GM23248 (cell line): ENCODE measurements around the gene TET3.

Experiments used
- EZH2 ChIP-seq: fragments of 200-600 bp; sonication (generic); IDR thresholded peaks from 2 replicates; pipeline ENCODE4 v1.6.1; 2018; ENCODE audit warnings: antibody characterized with exemption, mild to moderate bottlenecking; ENCODE audit not compliant: insufficient read depth, poor library complexity, severe bottlenecking
- EZH2phosphoT487 ChIP-seq: fragments of 200-600 bp; sonication (generic); IDR thresholded peaks from 2 replicates; pipeline ENCODE4 v1.6.1; 2018; ENCODE audit warnings: antibody characterized with exemption, moderate library complexity, mild to moderate bottlenecking, low read depth; ENCODE audit not compliant: insufficient read depth

GRCh38 chr2:74009577-74009976 lies 24.9 kb downstream of the TET3 start:
- TF ChIP-seq EZH2phosphoT487 (no peak), EZH2 (no peak)
